ENCODE measurements around the gene FANCM. TPM values are rescaled to one million over a fixed set of nuclear protein-coding genes. Genes with fewer than 3 reads are reported as not detected.

Gene FANCM
- total and polyA plus RNA-seq, 4 donors: 0.25 to 6.8 (median 4.5) TPM

- Histone ChIP-seq H3K4me1 (ENCODE audit: control insufficient read depth in 1 of 2, insufficient read depth in 2 of 2, low read length in 2 of 2) (no peaks in the 10 kb centered on the region), H3K9me3 (ENCODE audit: control insufficient read depth, low read length) (no peaks in the 10 kb centered on the region), H3K36me3 (ENCODE audit: control insufficient read depth in 1 of 2, insufficient read depth in 2 of 2, low read length in 1 of 2) (peaks cover 0 to 3% of the 10 kb centered on the region in 2 donors), H3K4me3 (ENCODE audit: low read length in 2 of 2) (no peak overlapping the region), H3K27ac (ENCODE audit: low read depth in 1 of 2, low read length in 2 of 2) (no peak overlapping the region), H3K27me3 (ENCODE audit: control insufficient read depth in 1 of 2, insufficient read depth in 2 of 2, low read length in 1 of 2) (no peaks in the 10 kb centered on the region)
- ATAC-seq (ENCODE audit: low FRiP score) (no peak), DNase-seq (no peak)
- 78 to 80% methylated on average over 6 of the region's 6 CpGs for WGBS, 2 donors
- intact Hi-C loops (cut with DNase I): no loop called here
Measured at GRCh38 chr14:45112896-45113781, 22.6 kb upstream of the FANCM start.

GRCh38 chr14:45114327-45114726 lies 21.4 kb upstream of the FANCM start:
- ATAC-seq (ENCODE audit: low FRiP score) (no peak), DNase-seq (no peak)
- 71 to 72% methylated on average over 3 of the region's 3 CpGs for WGBS, 2 donors
- intact Hi-C loops (cut with DNase I): no loop called here
- Histone ChIP-seq H3K9me3 (ENCODE audit: control insufficient read depth, low read length) (no peaks in the 10 kb centered on the region), H3K4me3 (ENCODE audit: low read length in 2 of 2) (no peak overlapping the region), H3K4me1 (ENCODE audit: control insufficient read depth in 1 of 2, insufficient read depth in 2 of 2, low read length in 2 of 2) (no peaks in the 10 kb centered on the region), H3K27me3 (ENCODE audit: control insufficient read depth in 1 of 2, insufficient read depth in 2 of 2, low read length in 1 of 2) (no peaks in the 10 kb centered on the region), H3K36me3 (ENCODE audit: control insufficient read depth in 1 of 2, insufficient read depth in 2 of 2, low read length in 1 of 2) (peaks cover 2 to 5% of the 10 kb centered on the region in 2 donors), H3K27ac (ENCODE audit: low read depth in 1 of 2, low read length in 2 of 2) (no peak overlapping the region)

- Histone ChIP-seq H3K27ac (ENCODE audit: low read depth in 1 of 2, low read length in 2 of 2) (no peak overlapping the region), H3K4me3 (ENCODE audit: low read length in 2 of 2) (no peak overlapping the region), H3K9me3 (ENCODE audit: control insufficient read depth, low read length) (no peaks in the 10 kb centered on the region), H3K4me1 (ENCODE audit: control insufficient read depth in 1 of 2, insufficient read depth in 2 of 2, low read length in 2 of 2) (no peaks in the 10 kb centered on the region), H3K27me3 (ENCODE audit: control insufficient read depth in 1 of 2, insufficient read depth in 2 of 2, low read length in 1 of 2) (no peaks in the 10 kb centered on the region), H3K36me3 (ENCODE audit: control insufficient read depth in 1 of 2, insufficient read depth in 2 of 2, low read length in 1 of 2) (peaks cover 2 to 3% of the 10 kb centered on the region in 2 donors)
- DNase-seq: no peak
- 11 to 12% methylated on average over 6 of the region's 6 CpGs for WGBS, 2 donors
- intact Hi-C loops (cut with DNase I): no loop called here
- no peak for ATAC-seq (ENCODE audit: low FRiP score)
Measured at GRCh38 chr14:45118594-45118993, 17.1 kb upstream of the FANCM start.

- no peaks in the 10 kb centered on the region for H3K27me3 ChIP-seq (ENCODE audit: control insufficient read depth in 1 of 2, insufficient read depth in 2 of 2, low read length in 1 of 2)
- H3K27ac ChIP-seq (ENCODE audit: low read depth in 1 of 2, low read length in 2 of 2): no peak overlapping the region
- ATAC-seq (ENCODE audit: low FRiP score): no peak
- 83 to 87% methylated on average over 1 of the region's 1 CpG for WGBS, 2 donors
- intact Hi-C loops (cut with DNase I): no loop called here
- peaks cover 2 to 3% of the 10 kb centered on the region in 2 donors for H3K36me3 ChIP-seq (ENCODE audit: control insufficient read depth in 1 of 2, insufficient read depth in 2 of 2, low read length in 1 of 2)
- DNase-seq: no peak
- H3K4me1 ChIP-seq (ENCODE audit: control insufficient read depth in 1 of 2, insufficient read depth in 2 of 2, low read length in 2 of 2): no peaks in the 10 kb centered on the region
- H3K4me3 ChIP-seq (ENCODE audit: low read length in 2 of 2): no peak overlapping the region
- H3K9me3 ChIP-seq (ENCODE audit: control insufficient read depth, low read length): no peaks in the 10 kb centered on the region
Measured at GRCh38 chr14:45120096-45120495, 15.6 kb upstream of the FANCM start.

- Histone ChIP-seq H3K4me1 (ENCODE audit: control insufficient read depth in 1 of 2, insufficient read depth in 2 of 2, low read length in 2 of 2) (no peaks in the 10 kb centered on the region), H3K9me3 (ENCODE audit: control insufficient read depth, low read length) (no peaks in the 10 kb centered on the region), H3K27me3 (ENCODE audit: control insufficient read depth in 1 of 2, insufficient read depth in 2 of 2, low read length in 1 of 2) (no peaks in the 10 kb centered on the region), H3K36me3 (ENCODE audit: control insufficient read depth in 1 of 2, insufficient read depth in 2 of 2, low read length in 1 of 2) (peaks cover 2 to 3% of the 10 kb centered on the region in 2 donors), H3K4me3 (ENCODE audit: low read length in 2 of 2) (no peak overlapping the region), H3K27ac (ENCODE audit: low read depth in 1 of 2, low read length in 2 of 2) (no peak overlapping the region)
- ATAC-seq (ENCODE audit: low FRiP score) (no peak), DNase-seq (no peak)
- intact Hi-C loops (cut with DNase I): no loop called here
- WGBS, 2 donors: 75 to 83% methylated on average over 3 of the region's 3 CpGs
Measured at GRCh38 chr14:45123271-45123670, 12.5 kb upstream of the FANCM start.

GRCh38 chr14:45125754-45126153 lies 10.0 kb upstream of the FANCM start:
- ATAC-seq (ENCODE audit: low FRiP score): no peak
- intact Hi-C loops (cut with DNase I): no loop called here
- Histone ChIP-seq H3K27me3 (ENCODE audit: control insufficient read depth in 1 of 2, insufficient read depth in 2 of 2, low read length in 1 of 2) (no peaks in the 10 kb centered on the region), H3K27ac (ENCODE audit: low read depth in 1 of 2, low read length in 2 of 2) (no peak overlapping the region), H3K9me3 (ENCODE audit: control insufficient read depth, low read length) (no peaks in the 10 kb centered on the region), H3K4me1 (ENCODE audit: control insufficient read depth in 1 of 2, insufficient read depth in 2 of 2, low read length in 2 of 2) (no peaks in the 10 kb centered on the region), H3K4me3 (ENCODE audit: low read length in 2 of 2) (no peak overlapping the region), H3K36me3 (ENCODE audit: control insufficient read depth in 1 of 2, insufficient read depth in 2 of 2, low read length in 1 of 2) (no peaks in the 10 kb centered on the region)
- 97 to 100% methylated on average over 2 of the region's 2 CpGs for WGBS, 2 donors
- DNase-seq: no peak

- Histone ChIP-seq H3K27me3 (ENCODE audit: control insufficient read depth in 1 of 2, insufficient read depth in 2 of 2, low read length in 1 of 2) (no peaks in the 10 kb centered on the region), H3K4me1 (ENCODE audit: control insufficient read depth in 1 of 2, insufficient read depth in 2 of 2, low read length in 2 of 2) (no peaks in the 10 kb centered on the region), H3K27ac (ENCODE audit: low read depth in 1 of 2, low read length in 2 of 2) (no peak overlapping the region), H3K36me3 (ENCODE audit: control insufficient read depth in 1 of 2, insufficient read depth in 2 of 2, low read length in 1 of 2) (no peaks in the 10 kb centered on the region), H3K9me3 (ENCODE audit: control insufficient read depth, low read length) (no peaks in the 10 kb centered on the region), H3K4me3 (ENCODE audit: low read length in 2 of 2) (no peak overlapping the region)
- intact Hi-C loops (cut with DNase I): no loop called here
- ATAC-seq (ENCODE audit: low FRiP score) (no peak), DNase-seq (no peak)
- 11 to 37% methylated on average over 1 of the region's 1 CpG for WGBS, 2 donors
Measured at GRCh38 chr14:45128963-45129629, 6.6 kb upstream of the FANCM start.

GRCh38 chr14:45133683-45134050 lies 2.1 kb upstream of the FANCM start:
- peak; percentile 12 for ATAC-seq (ENCODE audit: low FRiP score)
- H3K4me3 ChIP-seq (ENCODE audit: low read length in 2 of 2): peak overlapping the region; percentile 29 to 38
- H3K4me1 ChIP-seq (ENCODE audit: control insufficient read depth in 1 of 2, insufficient read depth in 2 of 2, low read length in 2 of 2): peaks cover 0 to 3% of the 10 kb centered on the region in 2 donors
- no peaks in the 10 kb centered on the region for H3K36me3 ChIP-seq (ENCODE audit: control insufficient read depth in 1 of 2, insufficient read depth in 2 of 2, low read length in 1 of 2)
- WGBS, 2 donors: 0 to 1% methylated on average over 9 of the region's 9 CpGs
- DNase-seq: no peak
- H3K27me3 ChIP-seq (ENCODE audit: control insufficient read depth in 1 of 2, insufficient read depth in 2 of 2, low read length in 1 of 2): no peaks in the 10 kb centered on the region
- no peaks in the 10 kb centered on the region for H3K9me3 ChIP-seq (ENCODE audit: control insufficient read depth, low read length)
- intact Hi-C loops (cut with DNase I): loop anchor here (2.0 to 10.0 kb wide), 4 partner anchors 46 to 237 kb away; partner anchors contain the start of genes KLHL28 (in 2 of the 2) and TOGARAM1 (in 2 of the 2)
- H3K27ac ChIP-seq (ENCODE audit: low read depth in 1 of 2, low read length in 2 of 2): peak overlapping the region in 1 of 2 donors; percentile 83
